Calu3 (cell line): Measurements from ENCODE around the gene TMEM11. TPM values are rescaled to one million over a fixed set of nuclear protein-coding genes. Genes with fewer than 3 reads are reported as not detected.

Experiments used
- BruUV-seq: library from RNA; stranded (reverse); fragments of 400-500 nt; replicated peaks from 2 replicates; lab custom pipeline; 2021; lab: Mats Ljungman, UMichigan
- CTCF ChIA-PET: fragments of 300-600 bp; sonication (Branson Sonifier 250); formaldehyde crosslinking; loops from one replicate; lab custom pipeline; 2022; ENCODE audit warnings: antibody characterized with exemption; lab: Charles Lee
- DNase-seq: peaks from one replicate; pipeline ENCODE4 v3.0.0; 2022
- H3K27ac Mint-ChIP-seq: one replicate; pipeline ENCODE4 v1.8.0; 2022; ENCODE audit warnings: mixed read lengths; ENCODE audit not compliant: unreplicated experiment
- H3K27me3 Mint-ChIP-seq: one replicate; pipeline ENCODE4 v1.8.0; 2022; ENCODE audit warnings: mixed read lengths; ENCODE audit not compliant: unreplicated experiment
- H3K36me3 Mint-ChIP-seq: one replicate; pipeline ENCODE4 v1.8.0; 2022; ENCODE audit warnings: mild to moderate bottlenecking, moderate library complexity, mixed read lengths; ENCODE audit not compliant: insufficient read depth, unreplicated experiment
- H3K4me1 Mint-ChIP-seq: one replicate; pipeline ENCODE4 v1.8.0; 2022; ENCODE audit warnings: mild to moderate bottlenecking, low read depth, mixed read lengths; ENCODE audit not compliant: unreplicated experiment
- H3K4me3 Mint-ChIP-seq: one replicate; pipeline ENCODE4 v1.8.0; 2022; ENCODE audit warnings: mild to moderate bottlenecking, low read depth, moderate library complexity, mixed read lengths; ENCODE audit not compliant: unreplicated experiment
- H3K9me3 Mint-ChIP-seq: one replicate; pipeline ENCODE4 v1.8.0; 2022; ENCODE audit warnings: low read depth, mixed read lengths; ENCODE audit not compliant: unreplicated experiment
- CTCF ChIP-seq: fragments of 200-600 bp; IDR thresholded peaks from one replicate; pipeline ENCODE4 v1.8.0; 2022; ENCODE audit warnings: antibody characterized with exemption; ENCODE audit not compliant: unreplicated experiment
- intact Hi-C: fragments of 100-400 bp; cut with micrococcal nuclease; formaldehyde crosslinking; loops from one replicate; pipeline ENCODE4 v1.10.0; 2022; ENCODE audit not compliant: unreplicated experiment
- total RNA-seq: library from RNA; stranded (reverse); gene quantifications from 2 replicates; pipeline ENCODE4 v1.2.3, GENCODE V29; 2022

TMEM11 gene
- total RNA-seq, 1 experiment from 2014 or later: 18.9 TPM

- no peak for TF ChIP-seq CTCF
- H3K4me3 Mint-ChIP-seq: peak overlapping the region; percentile 83
- H3K9me3 Mint-ChIP-seq: no peaks in the 10 kb centered on the region
- peak overlapping the region; percentile 77 for H3K27ac Mint-ChIP-seq
- H3K27me3 Mint-ChIP-seq: no peaks in the 10 kb centered on the region
- DNase-seq: peak; percentile 2
- BruUV-seq: TSS peak; percentile 45
- peaks cover 29% of the 10 kb centered on the region for H3K36me3 Mint-ChIP-seq
- intact Hi-C loops: loop anchor here (10.0 kb wide), 2 partner anchors 90 to 170 kb away; partner anchors contain the start of genes DHRS7B and USP22
- H3K4me1 Mint-ChIP-seq: peaks cover 20% of the 10 kb centered on the region
- CTCF ChIA-PET: interaction anchor here (0.6 to 0.7 kb wide), 2 partner anchors 43 to 215 kb away, joined by 3 to 4 read pairs; no protein-coding TSS in a partner anchor
These were observed 998 bp upstream of the TMEM11 start for GRCh38 chr17:21214777-21215541.

GRCh38 chr17:21213638-21214014 lies 335 bp downstream of the TMEM11 start:
- no peak for TF ChIP-seq CTCF
- no peaks in the 10 kb centered on the region for H3K27me3 Mint-ChIP-seq
- H3K4me1 Mint-ChIP-seq: peaks cover 20% of the 10 kb centered on the region
- H3K4me3 Mint-ChIP-seq: peak overlapping the region; percentile 83
- no peaks in the 10 kb centered on the region for H3K9me3 Mint-ChIP-seq
- peak overlapping the region; percentile 77 for H3K27ac Mint-ChIP-seq
- intact Hi-C loops: loop anchor here (10.0 kb wide), 2 partner anchors 89 to 169 kb away; partner anchors contain the start of genes DHRS7B and USP22
- H3K36me3 Mint-ChIP-seq: peaks cover 29% of the 10 kb centered on the region
- no TSS peak for BruUV-seq
- peak; percentile 8 for DNase-seq
- CTCF ChIA-PET: interaction anchor here (0.6 kb wide), 1 partner anchor 221 kb away, joined by 3 read pairs; no protein-coding TSS in a partner anchor

- Mint-ChIP-seq H3K4me1 (peaks cover 20% of the 10 kb centered on the region), H3K27ac (peak overlapping the region; percentile 77), H3K27me3 (no peaks in the 10 kb centered on the region), H3K36me3 (peaks cover 29% of the 10 kb centered on the region), H3K4me3 (peak overlapping the region; percentile 83), H3K9me3 (no peaks in the 10 kb centered on the region)
- BruUV-seq: TSS peak; percentile 56
- CTCF ChIA-PET: interaction anchor here (0.6 kb wide), 1 partner anchor 220 kb away, joined by 3 read pairs; no protein-coding TSS in a partner anchor
- DNase-seq: no peak
- intact Hi-C loops: loop anchor here (10.0 kb wide), 2 partner anchors 88 to 168 kb away; partner anchors contain the start of genes DHRS7B and USP22
- TF ChIP-seq CTCF: no peak
These were observed 929 bp downstream of the TMEM11 start for GRCh38 chr17:21212826-21213637.

GRCh38 chr17:21211825-21212479 lies 2.0 kb downstream of the TMEM11 start:
- no peak for TF ChIP-seq CTCF
- Mint-ChIP-seq H3K4me1 (peaks cover 13% of the 10 kb centered on the region), H3K36me3 (peaks cover 29% of the 10 kb centered on the region), H3K27me3 (no peaks in the 10 kb centered on the region), H3K9me3 (no peaks in the 10 kb centered on the region), H3K4me3 (peak overlapping the region; percentile 83), H3K27ac (no peak overlapping the region)
- CTCF ChIA-PET: no interaction called here
- no peak for DNase-seq
- BruUV-seq: no TSS peak
- intact Hi-C loops: loop anchor here (10.0 kb wide), 2 partner anchors 87 to 167 kb away; partner anchors contain the start of genes DHRS7B and USP22
